ENCODE measurements around the gene IMPDH2.

DNA sequence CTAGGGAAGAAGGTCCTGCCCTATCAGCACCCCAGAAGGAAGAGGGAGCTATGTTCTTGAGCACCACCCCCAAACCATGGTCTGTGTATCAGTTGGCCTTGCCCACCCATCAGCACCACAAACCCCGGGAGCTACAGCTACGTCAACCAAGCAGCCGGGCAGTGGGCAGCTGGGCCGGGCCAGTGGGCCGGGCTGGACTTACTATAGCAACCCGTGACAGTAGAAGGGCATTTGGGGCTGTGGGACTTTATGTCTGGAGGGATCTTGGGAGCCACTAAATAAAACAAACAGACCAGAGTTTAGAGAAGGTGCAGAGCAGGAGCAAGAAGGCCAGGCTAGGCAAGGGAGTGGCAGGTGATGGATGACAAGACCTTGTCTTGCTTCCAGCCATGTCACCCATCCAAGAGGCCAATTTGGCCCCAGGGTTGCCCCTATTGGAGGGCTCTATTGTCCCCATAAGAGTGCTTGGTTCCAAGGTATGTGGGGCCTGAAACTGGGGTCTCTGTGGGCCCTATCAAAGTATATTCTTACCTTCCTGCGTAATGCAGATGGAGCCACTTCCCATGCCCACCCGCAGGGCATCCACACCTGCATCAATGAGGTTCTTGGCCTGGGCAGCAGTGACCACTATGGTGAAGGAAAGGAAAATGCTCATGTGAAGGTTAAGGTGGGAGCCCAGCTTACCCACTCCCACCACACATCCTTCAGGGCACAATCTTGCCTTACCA is 3.2 kb downstream of the IMPDH2 start:
- TF ChIP-seq CTCF (IDR thresholded peaks at IDR 0.05) (no peak), POLR2A (IDR thresholded peaks at IDR 0.05) (no peak)
